Measurements from ENCODE around the gene UVSSA. TPM values are rescaled to one million over a fixed set of nuclear protein-coding genes. Genes with fewer than 3 reads are reported as not detected.

Gene UVSSA
- polyA plus RNA-seq, 4 donors, result 6.5 to 11.1 (median 8.9) TPM

DNA sequence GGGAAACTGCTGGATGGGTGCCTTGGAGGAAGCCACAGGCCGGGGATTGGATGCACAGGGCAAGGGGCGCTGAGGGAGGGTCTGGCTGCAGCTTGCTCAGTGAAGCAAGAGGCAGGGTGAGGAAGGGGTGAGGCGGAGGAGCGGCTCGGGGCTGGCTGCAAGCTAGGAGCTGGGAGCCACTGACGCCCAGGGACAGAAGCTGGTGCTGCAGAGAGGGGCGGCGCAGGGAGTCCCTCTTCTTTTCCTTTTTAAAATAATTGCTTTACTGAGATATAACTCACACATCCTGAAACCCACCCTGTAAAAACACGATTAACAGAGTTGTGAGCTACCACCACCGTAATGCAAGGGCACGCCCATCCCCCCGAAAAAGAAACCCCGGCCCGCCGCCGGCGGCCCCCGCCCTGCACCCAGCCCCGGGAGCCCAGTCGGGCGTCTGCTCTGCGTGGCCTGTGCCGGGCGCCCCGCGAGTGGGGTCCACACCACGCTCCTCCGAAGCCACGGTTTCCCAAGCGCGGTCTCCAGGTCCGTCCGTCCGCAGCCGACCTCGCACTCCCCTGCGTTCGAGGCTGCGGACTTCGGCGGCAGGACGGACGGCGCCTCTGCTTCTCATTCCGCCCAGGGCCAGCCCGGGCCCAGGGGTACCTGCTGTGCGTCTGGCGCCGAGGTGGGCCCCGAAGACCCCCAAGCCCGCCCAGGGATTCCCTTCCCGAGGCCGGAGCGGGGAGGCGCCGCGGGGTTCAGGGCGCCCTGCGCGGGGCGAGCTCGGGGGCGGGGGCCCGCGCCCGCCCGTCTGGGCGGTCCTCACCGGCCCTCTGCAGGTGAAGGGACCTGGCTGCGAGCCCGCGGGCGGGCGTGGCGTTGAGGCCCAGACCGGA, 866 bp upstream of the UVSSA start:
- peak in 3 of 4 donors; percentile 52 to 71 (median 55) for DNase-seq (ENCODE audit: low read depth in 4 of 4, low spot score in 3 of 4)

- DNase-seq (ENCODE audit: low read depth in 4 of 4, low spot score in 3 of 4), result peak; percentile 22 to 63 (median 60)
Measured at GRCh38 chr4:1347410-1347864, 429 bp downstream of the UVSSA start.

- DNase-seq (ENCODE audit: low read depth in 4 of 4, low spot score in 3 of 4), result no peak
Measured at GRCh38 chr4:1348014-1348513, 1.1 kb downstream of the UVSSA start.

DNA sequence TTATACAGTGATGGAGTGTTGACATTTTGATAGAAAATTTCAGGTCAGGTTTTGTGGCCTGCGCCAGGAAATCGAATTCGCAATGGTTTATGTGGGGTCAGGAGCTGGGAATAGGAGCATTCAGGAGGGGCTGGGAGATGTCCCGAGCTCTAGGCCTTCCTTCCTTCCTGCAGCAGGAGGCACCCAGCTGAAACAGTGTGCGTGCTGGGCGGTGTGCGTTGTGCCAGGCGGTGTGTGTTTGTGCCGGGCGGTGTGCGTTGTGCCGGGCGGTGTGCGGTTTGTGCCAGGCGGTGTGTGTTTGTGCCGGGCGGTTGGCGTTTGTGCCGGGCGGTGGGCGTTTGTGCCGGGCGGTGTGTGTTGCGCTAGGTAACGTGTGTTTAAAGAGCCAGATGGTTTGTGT, 1.7 kb downstream of the UVSSA start:
- no peak for DNase-seq (ENCODE audit: low read depth in 4 of 4, low spot score in 3 of 4)

DNA sequence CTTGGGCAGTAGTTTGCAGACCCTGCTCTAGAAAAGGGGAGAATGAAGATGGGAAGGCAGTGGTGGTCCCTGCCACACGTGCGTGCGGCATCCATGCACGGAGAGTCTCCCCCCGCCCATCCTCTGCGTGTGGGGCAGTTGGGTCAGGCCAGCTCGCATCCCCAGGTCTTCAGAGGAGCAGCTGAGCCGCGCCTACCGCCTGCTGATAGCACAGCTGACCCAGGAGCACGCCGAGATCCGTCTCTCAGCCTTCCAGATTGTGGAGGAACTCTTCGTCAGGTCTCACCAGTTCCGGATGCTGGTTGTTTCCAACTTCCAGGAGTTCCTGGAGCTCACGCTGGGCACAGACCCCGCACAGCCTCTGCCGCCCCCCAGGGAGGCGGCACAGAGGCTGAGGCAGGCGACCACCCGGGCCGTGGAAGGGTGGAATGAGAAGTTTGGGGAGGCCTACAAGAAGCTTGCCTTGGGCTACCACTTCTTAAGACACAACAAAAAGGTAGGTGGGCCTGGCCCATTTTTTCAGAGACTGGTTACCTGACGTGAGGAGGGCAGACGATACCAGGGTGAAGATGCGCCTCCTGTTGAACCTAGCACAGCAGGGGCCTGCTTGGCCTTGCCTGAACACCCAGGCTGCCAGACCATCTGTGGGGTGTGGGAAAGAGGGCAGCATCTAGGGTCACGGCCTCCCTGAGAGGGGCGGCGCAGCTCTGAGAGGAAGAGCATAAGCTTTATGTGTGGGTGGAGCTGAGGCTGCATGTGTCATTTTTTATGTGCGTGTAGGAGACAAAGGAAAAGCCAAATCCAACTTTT, 2.6 kb downstream of the UVSSA start:
- DNase-seq (ENCODE audit: low read depth in 4 of 4, low spot score in 3 of 4), result no peak

DNA sequence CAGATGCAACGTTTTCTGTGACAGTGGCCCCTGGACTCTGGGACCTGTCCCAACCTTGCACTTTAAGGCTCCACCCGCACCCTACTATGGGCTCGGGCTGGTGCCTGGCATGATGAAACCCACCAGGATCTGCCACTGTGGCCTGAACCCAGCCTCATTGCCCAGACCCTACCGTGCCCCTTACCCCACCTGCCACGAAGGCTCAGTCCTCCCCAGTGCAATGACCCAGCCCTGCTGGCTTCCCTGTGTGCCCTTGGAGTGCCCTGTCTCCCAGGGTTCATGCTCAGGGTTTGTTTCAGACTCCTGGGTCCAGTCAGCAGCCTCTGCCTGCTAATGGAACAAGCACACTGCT, 3.1 kb downstream of the UVSSA start:
- DNase-seq (ENCODE audit: low read depth in 4 of 4, low spot score in 3 of 4), result no peak

DNA sequence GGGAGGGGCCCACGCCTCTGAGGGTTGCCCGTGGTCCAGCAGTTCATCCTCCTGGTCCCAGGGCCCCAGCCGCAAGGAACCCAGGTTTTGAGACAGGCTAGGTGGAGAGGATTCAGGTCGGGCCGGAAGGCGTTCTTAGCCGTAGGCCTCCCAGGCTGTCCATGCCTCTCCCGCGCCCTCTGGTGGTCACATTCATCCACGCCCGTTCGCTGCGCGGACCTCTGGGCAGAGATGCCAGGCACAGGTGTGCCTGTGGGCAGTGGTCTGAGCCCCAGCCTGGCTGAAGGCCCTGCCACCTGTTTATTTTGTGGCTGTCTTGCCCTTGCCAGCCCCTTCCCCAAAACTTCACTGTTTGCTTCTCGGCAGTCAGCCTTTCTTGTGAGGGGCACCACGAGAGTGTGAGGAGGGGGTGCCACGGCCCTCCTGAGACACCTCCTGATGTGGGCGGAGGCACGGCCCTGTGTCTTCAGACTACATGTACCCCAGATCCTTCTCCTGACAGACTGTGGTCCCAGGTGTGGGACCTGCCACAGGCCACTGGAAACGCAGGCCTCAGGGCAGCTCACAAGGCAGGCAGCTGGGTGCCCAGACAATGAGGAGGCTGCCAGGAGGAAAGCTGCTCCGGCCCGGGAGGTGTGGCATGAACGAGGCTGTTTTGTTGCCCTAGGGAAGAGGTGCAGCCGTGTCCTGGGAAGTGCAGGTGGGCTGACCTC, 5.0 kb downstream of the UVSSA start:
- peak in 3 of 4 donors; percentile 53 to 74 (median 54) for DNase-seq (ENCODE audit: low read depth in 4 of 4, low spot score in 3 of 4)

- DNase-seq (ENCODE audit: low read depth in 4 of 4, low spot score in 3 of 4), result no peak
Measured at GRCh38 chr4:1352567-1352900, 5.5 kb downstream of the UVSSA start.

- no peak for DNase-seq (ENCODE audit: low read depth in 4 of 4, low spot score in 3 of 4)
Measured at GRCh38 chr4:1353186-1354055, 6.4 kb downstream of the UVSSA start.

- DNase-seq (ENCODE audit: low read depth in 4 of 4, low spot score in 3 of 4), result no peak
Measured at GRCh38 chr4:1354136-1354982, 7.4 kb downstream of the UVSSA start.

DNA sequence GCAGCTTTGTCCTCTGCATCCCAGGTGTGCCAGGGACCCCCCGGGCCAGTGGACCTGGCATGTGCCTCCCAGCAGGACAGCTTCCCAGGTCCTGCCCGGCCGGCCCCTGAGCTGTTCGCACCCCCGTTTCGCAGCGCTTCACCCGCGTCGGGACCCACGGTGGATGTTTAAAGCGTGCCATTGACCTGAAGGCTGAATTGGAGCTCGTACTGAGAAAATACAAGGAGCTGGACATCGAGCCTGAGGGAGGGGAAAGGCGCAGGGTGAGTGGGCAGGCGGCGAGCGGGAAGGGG, 7.9 kb downstream of the UVSSA start:
- DNase-seq (ENCODE audit: low read depth in 4 of 4, low spot score in 3 of 4), result no peak

- DNase-seq (ENCODE audit: low read depth in 4 of 4, low spot score in 3 of 4), result no peak
Measured at GRCh38 chr4:1355378-1355777, 8.4 kb downstream of the UVSSA start.

DNA sequence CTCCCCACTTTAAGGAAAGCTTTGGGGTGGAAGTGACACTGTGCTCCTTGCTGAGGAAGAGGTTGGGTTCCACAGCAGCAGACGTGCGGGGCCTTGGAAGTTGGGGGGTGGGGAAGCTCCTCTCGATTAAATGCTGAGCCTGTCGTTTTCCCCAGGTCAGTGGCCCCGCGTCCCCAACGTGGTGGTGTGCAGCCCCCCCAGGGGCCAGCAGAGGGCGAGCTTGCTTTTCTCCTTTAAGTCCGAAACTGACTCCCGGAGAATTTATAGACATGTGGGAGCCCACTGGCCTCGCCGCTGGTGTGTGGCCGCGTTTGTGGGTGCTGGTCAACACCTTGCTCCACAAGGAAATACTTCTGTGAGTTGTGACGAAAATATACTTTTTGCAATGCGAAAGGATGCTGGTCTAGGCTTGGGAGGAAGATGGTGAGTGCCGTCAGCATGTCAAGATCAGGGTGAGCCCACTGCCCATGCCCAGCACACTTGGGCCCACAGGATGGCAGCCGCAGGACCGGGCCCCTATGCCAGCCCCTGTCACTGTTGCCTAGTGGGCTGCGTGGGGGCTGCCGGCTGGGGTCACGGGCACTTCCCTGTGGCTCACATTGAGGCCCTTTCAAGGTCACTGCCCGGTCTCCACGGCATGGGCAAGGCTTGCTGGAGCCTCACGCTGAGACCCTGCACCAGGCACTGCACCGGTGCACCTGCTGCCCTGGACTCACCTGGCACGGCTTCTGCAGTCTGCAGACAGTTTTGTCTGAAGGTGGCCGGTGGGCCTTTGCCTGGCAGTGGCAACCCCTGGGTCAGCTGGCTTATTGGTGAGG, 9.4 kb downstream of the UVSSA start:
- peak in 3 of 4 donors; percentile 18 to 35 (median 20) for DNase-seq (ENCODE audit: low read depth in 4 of 4, low spot score in 3 of 4)

GRCh38 chr4:1357356-1358248, 10.6 kb downstream of the UVSSA start:
- no peak for DNase-seq (ENCODE audit: low read depth in 4 of 4, low spot score in 3 of 4)

DNA sequence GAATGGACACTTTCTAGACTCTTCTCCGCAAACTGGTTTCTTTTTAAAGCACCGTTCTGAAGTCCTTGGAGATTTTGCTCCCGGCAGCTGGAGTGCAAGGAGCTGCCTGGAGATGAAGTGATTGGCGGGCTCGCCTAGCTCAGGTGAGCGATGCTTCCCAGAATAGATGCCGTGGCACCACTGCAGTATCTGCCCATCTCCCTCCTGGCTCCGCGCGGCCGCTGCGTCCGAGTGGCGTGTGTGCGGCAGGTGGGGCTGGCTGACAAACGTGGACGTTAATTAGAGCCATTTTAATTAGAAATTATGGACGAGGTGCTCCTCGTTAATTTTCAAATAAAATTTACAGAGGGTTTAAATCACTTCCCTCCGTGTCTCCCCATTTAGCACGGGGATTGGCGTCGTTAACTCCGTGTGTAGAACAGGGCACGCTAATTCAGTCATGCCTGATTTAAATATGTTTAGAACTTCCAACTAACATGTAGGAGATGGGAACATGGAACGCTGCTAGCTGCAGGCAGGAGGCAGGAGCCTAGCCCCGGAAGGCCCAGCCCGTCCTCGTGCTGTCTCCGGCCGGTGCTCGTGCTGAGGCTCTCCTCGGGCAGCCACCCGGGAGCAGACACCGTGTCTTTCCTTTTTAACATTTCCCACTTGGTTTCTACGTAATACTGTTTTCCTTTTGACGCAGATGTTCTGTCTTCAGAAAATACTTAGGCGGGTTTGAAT, 11.6 kb downstream of the UVSSA start:
- DNase-seq (ENCODE audit: low read depth in 4 of 4, low spot score in 3 of 4), result no peak

- no peak for DNase-seq (ENCODE audit: low read depth in 4 of 4, low spot score in 3 of 4)
Measured at GRCh38 chr4:1359144-1359501, 12.1 kb downstream of the UVSSA start.

DNA sequence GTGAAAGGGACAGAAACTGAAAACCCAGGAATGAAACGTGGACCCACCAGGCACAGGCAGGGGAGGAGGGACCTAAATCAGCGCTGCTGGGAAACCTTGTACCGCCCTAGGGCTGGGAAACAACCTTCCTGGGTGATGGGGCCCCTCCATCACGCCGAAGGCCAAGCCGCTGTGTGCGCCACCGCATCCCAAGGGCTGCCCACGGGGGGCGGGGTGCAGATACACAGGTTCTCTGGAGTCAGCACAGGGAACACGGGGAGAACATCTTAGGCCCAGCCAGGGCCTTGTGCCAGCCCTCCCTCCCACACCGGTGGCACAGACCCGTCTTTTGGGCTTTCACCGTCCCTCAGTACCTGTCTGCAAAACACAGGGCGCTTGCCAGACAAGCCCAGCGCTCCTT, 13.0 kb downstream of the UVSSA start:
- DNase-seq (ENCODE audit: low read depth in 4 of 4, low spot score in 3 of 4), result no peak
